GM08714 (cell line): ENCODE data around the gene TPPP2.
"Not testable (repeated sequence)": the region's sequence is repeated elsewhere in the genome, so short reads cannot be mapped to it uniquely, and the experiment has no call there.

ENCODE experiments used
- H3K4me3 ChIP-seq: fragments of 200-500 bp; sonication (Bioruptor generic); 2 replicates; pipeline ENCODE4 v1.5.1; 2014; ENCODE audit warnings: mild to moderate bottlenecking, low read length, inconsistent platforms
- ZNF274 ChIP-seq: IDR thresholded peaks from 2 replicates; pipeline ENCODE4 v1.6.1; 2012; ENCODE audit warnings: mild to moderate bottlenecking, low read depth, low read length

The TPPP2 gene

GRCh38 chr14:21001218-21001617, 28.8 kb upstream of the TPPP2 start:
- H3K4me3 ChIP-seq: no peak overlapping the region
- no peak for TF ChIP-seq ZNF274

- TF ChIP-seq ZNF274: no peak
- no peak overlapping the region for H3K4me3 ChIP-seq
Observed at GRCh38 chr14:21003788-21004346, 26.1 kb upstream of the TPPP2 start.

GRCh38 chr14:21009721-21010120, 20.3 kb upstream of the TPPP2 start:
- not testable (repeated sequence) for H3K4me3 ChIP-seq

- no peak overlapping the region for H3K4me3 ChIP-seq
- TF ChIP-seq ZNF274: no peak
Observed at GRCh38 chr14:21011136-21011535, 18.9 kb upstream of the TPPP2 start.

- H3K4me3 ChIP-seq: no peak overlapping the region
- TF ChIP-seq ZNF274: no peak
Observed at GRCh38 chr14:21014761-21015190, 15.2 kb upstream of the TPPP2 start.

- no peak overlapping the region for H3K4me3 ChIP-seq
- TF ChIP-seq ZNF274: no peak
Observed at GRCh38 chr14:21015312-21015711, 14.7 kb upstream of the TPPP2 start.

- TF ChIP-seq ZNF274: no peak
- no peak overlapping the region for H3K4me3 ChIP-seq
Observed at GRCh38 chr14:21016413-21017190, 13.4 kb upstream of the TPPP2 start.

GRCh38 chr14:21017528-21018245, 12.3 kb upstream of the TPPP2 start:
- TF ChIP-seq ZNF274: no peak
- H3K4me3 ChIP-seq: no peak overlapping the region

- TF ChIP-seq ZNF274: no peak
Observed at GRCh38 chr14:21018286-21018685, 11.7 kb upstream of the TPPP2 start.

GRCh38 chr14:21018781-21019180, 11.2 kb upstream of the TPPP2 start:
- TF ChIP-seq ZNF274: no peak
- no peak overlapping the region for H3K4me3 ChIP-seq

More at GRCh38 chr14:21018286-21018685, 11.7 kb upstream of the TPPP2 start:
- no peak overlapping the region for H3K4me3 ChIP-seq

- TF ChIP-seq ZNF274: no peak
- no peak overlapping the region for H3K4me3 ChIP-seq
Observed at GRCh38 chr14:21019366-21019765, 10.7 kb upstream of the TPPP2 start.

- no peak overlapping the region for H3K4me3 ChIP-seq
- TF ChIP-seq ZNF274: no peak
Observed at GRCh38 chr14:21020977-21021545, 9.0 kb upstream of the TPPP2 start.

GRCh38 chr14:21022686-21023085, 7.3 kb upstream of the TPPP2 start:
- H3K4me3 ChIP-seq: no peak overlapping the region
- no peak for TF ChIP-seq ZNF274

GRCh38 chr14:21023174-21023573, 6.8 kb upstream of the TPPP2 start:
- no peak for TF ChIP-seq ZNF274

More at GRCh38 chr14:21023174-21023573, 6.8 kb upstream of the TPPP2 start:
- no peak overlapping the region for H3K4me3 ChIP-seq
